Fibroblast of villous mesenchyme (primary cell): Measurements from ENCODE around the gene IGFBP4. TPM values are rescaled to one million over a fixed set of nuclear protein-coding genes. Genes with fewer than 3 reads are reported as not detected.
A peak's percentile ranks its signal among the peaks of the same experiment; 100 is the strongest.

Experiments
- DNase-seq: peaks from one replicate; pipeline ENCODE4 v3.0.0-alpha.2; 2010; ENCODE audit warnings: low read depth
- H3K4me3 ChIP-seq: 2 replicates; pipeline ENCODE4 v1.5.1; 2011; ENCODE audit warnings: low read depth, mild to moderate bottlenecking, low read length
- total RNA-seq: library from RNA; depleted of rRNA; stranded (reverse); fragments of >200 nt; gene quantifications from 2 replicates; pipeline ENCODE4 v1.2.3, GENCODE V29; 2012
- TF ChIP-seq, protein P1 (sequence below): IDR thresholded peaks from 2 replicates; pipeline ENCODE4 v1.5.1; 2012; ENCODE audit warnings: low read depth, mild to moderate bottlenecking, low read length; ENCODE audit not compliant: insufficient read depth

Gene IGFBP4
- total RNA-seq, 1 donor, result 225 TPM

DNA sequence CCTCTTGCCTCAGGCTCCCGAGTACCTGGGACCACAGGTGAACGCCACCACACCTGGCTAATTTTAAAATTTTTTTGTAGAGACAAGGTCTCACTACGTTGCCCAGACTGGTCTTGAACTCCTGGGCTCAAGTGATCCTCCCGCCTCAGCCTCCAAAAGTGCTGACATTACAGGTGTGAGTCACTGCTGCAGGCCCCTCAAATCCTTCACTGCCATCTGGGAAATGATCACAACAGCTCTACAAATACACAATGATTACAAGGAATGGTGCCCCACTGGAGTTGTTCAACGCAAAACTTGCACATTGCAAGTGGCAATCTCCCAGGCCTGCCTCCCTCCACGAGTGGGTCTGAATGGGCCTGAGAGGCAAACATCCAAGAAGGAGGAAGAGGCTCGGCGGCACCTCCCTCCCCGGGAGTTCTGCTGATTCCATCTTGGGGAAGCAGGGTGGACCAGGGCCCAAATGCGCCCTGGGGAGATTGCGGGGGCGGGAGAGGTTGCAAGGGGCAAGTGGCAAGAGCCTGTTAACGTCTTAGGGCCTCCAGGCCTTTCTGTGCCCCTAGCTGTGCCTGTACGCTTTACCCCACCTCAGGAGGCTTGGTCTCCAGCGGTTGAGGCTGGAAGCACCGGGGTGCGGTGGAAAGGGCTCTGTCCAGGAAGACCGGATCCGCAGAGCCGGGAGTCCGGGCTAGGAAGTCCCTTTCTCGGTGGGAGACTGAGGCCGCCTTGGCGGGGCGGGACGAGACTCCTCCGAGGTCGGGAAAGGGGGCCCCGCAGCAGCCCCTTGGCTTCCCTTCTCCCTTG is 656 bp upstream of the IGFBP4 start:
- TF ChIP-seq, protein P1, sequence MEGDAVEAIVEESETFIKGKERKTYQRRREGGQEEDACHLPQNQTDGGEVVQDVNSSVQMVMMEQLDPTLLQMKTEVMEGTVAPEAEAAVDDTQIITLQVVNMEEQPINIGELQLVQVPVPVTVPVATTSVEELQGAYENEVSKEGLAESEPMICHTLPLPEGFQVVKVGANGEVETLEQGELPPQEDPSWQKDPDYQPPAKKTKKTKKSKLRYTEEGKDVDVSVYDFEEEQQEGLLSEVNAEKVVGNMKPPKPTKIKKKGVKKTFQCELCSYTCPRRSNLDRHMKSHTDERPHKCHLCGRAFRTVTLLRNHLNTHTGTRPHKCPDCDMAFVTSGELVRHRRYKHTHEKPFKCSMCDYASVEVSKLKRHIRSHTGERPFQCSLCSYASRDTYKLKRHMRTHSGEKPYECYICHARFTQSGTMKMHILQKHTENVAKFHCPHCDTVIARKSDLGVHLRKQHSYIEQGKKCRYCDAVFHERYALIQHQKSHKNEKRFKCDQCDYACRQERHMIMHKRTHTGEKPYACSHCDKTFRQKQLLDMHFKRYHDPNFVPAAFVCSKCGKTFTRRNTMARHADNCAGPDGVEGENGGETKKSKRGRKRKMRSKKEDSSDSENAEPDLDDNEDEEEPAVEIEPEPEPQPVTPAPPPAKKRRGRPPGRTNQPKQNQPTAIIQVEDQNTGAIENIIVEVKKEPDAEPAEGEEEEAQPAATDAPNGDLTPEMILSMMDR, result peak; percentile 3
- peak overlapping the region; percentile 88 for H3K4me3 ChIP-seq
- DNase-seq, result no peak

DNA sequence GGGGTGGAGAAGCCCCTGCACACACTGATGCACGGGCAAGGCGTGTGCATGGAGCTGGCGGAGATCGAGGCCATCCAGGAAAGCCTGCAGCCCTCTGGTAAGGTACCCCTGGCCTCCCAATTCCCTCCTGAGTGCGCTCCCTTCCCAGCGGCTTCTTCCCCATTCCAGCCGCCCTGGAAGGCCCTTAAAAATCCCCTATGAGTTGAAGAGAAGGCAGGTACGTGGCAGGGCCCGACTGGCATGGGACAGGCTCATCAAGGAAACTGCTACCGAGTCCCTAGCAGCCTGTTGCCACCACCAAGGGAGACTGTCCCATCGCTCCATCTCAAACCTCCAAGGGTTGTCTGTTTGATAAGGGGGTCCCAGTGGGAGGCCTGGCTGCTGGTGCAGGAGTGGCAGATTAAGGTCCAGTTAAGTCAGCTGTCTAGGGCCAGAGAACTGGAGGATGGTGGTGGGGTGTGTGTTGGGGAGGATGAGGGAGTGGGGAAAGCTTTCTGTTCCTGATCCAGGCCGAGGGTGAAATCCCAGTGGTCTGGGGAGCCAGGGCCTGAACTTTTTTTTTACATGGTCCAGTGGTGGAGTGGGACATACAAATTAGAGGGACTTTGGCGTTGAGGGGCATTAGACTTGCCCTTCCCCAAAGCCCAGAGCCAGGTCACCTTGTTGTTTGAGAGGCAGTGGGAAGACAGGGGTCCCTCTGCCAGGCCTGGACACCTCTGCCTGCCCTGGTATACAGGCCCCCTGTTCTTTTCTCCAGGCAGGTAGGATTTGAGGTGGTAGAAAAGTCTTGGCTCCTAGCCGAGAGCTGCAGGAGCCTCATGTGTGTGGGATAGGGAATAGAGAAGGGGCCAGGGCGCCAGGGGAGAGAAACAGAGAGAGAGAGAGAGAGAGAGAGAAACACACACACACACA is 994 bp downstream of the IGFBP4 start:
- DNase-seq, result no peak
- TF ChIP-seq, protein P1, result no peak
- H3K4me3 ChIP-seq, result peak overlapping the region; percentile 88

DNA sequence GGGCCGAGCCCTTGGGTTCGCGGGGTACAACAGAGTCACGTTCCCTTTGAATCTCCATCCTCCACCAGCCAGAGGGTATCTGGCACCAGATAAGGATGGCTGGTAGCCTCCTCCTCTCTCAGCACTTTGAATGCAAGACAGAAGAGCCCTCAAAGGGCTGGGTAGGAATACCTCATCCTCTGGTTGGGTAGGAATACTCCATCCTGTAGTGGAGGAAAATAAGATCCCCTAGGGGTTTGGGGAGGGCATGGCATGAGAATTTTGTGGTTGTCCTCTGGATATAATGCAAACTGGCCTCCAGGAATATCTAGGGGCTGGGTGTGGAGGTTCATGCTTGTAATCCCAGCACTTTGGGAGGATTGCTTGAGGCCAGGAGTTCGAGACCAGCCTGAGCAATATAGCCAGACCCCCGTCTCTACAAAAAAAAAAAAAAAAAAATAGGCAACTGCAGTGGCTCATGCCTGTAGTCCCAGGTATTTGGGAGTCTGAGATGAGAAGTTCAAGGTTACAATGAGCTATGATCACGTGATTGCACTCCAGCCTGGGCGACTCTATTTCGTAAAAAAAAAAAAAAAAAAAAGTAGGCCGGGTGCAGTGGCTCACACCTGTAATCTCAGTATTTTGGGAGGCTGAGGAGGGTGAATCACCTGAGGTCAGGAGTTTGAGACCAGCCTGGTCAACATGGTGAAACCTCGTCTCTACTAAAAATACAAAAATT is 2.7 kb downstream of the IGFBP4 start:
- DNase-seq, result no peak
- peak overlapping the region; percentile 88 for H3K4me3 ChIP-seq
- TF ChIP-seq, protein P1, result peak; percentile 28

DNA sequence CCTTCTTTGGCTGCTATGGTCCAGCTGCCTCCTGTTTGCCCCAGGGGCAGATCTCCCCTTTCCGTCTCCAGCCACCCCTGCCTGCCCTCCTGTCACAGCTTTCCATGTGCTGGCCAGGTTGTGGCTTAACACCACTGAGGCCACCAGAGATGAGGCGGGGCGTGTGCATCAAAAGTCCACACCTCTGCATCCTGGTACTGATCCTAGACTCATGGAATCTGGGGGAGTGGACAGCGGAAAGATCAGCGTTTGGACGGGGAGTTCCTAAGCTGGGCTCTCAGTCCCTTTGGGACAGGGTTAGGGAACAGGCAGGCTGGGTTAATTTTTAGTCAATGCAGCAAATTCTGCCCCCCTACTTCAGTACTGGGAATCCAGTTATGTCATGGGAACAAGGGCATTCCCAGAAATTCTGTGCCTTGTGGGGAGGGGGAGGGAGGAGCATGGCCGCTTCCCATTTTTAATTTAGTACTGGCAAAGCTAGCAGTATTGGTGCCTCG is 3.9 kb downstream of the IGFBP4 start:
- DNase-seq, result no peak
- H3K4me3 ChIP-seq, result peak overlapping the region; percentile 53
- TF ChIP-seq, protein P1, result no peak

DNA sequence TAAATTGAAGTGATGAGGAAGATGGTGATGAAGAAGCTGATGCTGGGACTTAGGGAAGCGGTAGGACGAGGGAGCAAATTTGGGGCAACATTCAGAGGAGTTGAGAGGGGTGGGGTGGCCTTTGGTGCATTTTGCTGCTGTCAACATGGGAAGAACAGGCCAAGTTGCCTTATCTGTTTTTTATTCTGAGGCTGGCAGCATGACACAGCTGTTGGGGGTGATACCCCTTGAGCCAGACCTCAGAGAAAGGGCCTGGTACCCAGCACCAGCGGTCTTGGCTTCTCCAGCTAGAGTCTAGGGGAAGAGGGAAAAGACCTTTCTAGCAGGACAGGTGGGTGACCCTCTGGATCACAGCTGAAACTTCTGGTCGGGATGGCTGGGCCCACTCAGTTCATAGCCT is 4.6 kb downstream of the IGFBP4 start:
- TF ChIP-seq, protein P1, result no peak
- peak overlapping the region; percentile 53 for H3K4me3 ChIP-seq
- no peak for DNase-seq

DNA sequence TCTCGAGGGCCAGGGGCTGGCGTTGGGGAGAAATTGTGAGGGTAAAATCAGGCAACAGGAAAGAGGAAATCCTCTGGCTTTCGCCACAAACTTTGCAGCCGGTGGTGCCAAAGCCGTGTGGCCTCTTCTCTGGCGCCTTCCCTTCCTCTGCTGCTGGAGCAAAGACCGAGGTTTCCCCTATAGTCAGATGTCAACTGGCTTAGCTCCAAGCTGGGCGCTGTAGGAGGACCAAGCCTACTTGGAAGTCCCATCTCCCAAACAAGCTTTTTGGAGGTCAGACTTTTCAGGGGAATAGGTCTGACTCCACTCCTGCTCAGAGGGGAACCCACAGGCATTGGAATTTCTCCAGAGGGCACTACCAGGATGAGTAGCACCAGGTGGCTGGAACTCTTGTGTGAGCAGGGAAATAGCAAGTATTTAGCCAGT is 5.0 kb downstream of the IGFBP4 start:
- TF ChIP-seq, protein P1, result no peak
- peak overlapping the region; percentile 53 for H3K4me3 ChIP-seq
- DNase-seq, result no peak
